GM18867 (cell line): ENCODE data around the gene IFNL2.
"Not testable (repeated sequence)": the region's sequence is repeated elsewhere in the genome, so short reads cannot be mapped to it uniquely, and the experiment has no call there.

Source experiments
- ATAC-seq: cut with Tn5 transposase; IDR thresholded peaks from one replicate; pipeline ENCODE4 v1.9.1; 2021; ENCODE audit warnings: mild to moderate bottlenecking, moderate library complexity; ENCODE audit not compliant: unreplicated experiment

IFNL2 gene

GRCh38 chr19:39252458-39252857 lies 15.7 kb upstream of the IFNL2 start:
- ATAC-seq = no peak

GRCh38 chr19:39253374-39254149 lies 14.6 kb upstream of the IFNL2 start:
- ATAC-seq = no peak

GRCh38 chr19:39254531-39255345 lies 13.5 kb upstream of the IFNL2 start:
- no peak for ATAC-seq

GRCh38 chr19:39257227-39257626 lies 11.0 kb upstream of the IFNL2 start:
- ATAC-seq = no peak

GRCh38 chr19:39261704-39262103 lies 6.5 kb upstream of the IFNL2 start:
- ATAC-seq = no peak

GRCh38 chr19:39262496-39262895 lies 5.7 kb upstream of the IFNL2 start:
- ATAC-seq = no peak

- ATAC-seq = no peak
Observed at GRCh38 chr19:39263912-39264305, 4.3 kb upstream of the IFNL2 start.

GRCh38 chr19:39264306-39265290 lies 3.6 kb upstream of the IFNL2 start:
- ATAC-seq = no peak

GRCh38 chr19:39265321-39265916 lies 2.8 kb upstream of the IFNL2 start:
- ATAC-seq = no peak

- not testable (repeated sequence) for ATAC-seq
Observed at GRCh38 chr19:39268531-39269223, 481 bp downstream of the IFNL2 start.

- not testable (repeated sequence) for ATAC-seq
Observed at GRCh38 chr19:39269369-39269768, 1.2 kb downstream of the IFNL2 start.

- ATAC-seq = no peak
Observed at GRCh38 chr19:39270036-39270871, 2.1 kb downstream of the IFNL2 start.

GRCh38 chr19:39273859-39274258 lies 5.7 kb downstream of the IFNL2 start:
- ATAC-seq = not testable (repeated sequence)

- ATAC-seq = no peak
Observed at GRCh38 chr19:39275578-39275977, 7.4 kb downstream of the IFNL2 start.

- no peak for ATAC-seq
Observed at GRCh38 chr19:39276740-39277139, 8.5 kb downstream of the IFNL2 start.

- no peak for ATAC-seq
Observed at GRCh38 chr19:39277598-39277997, 9.4 kb downstream of the IFNL2 start.

- no peak for ATAC-seq
Observed at GRCh38 chr19:39282021-39282420, 13.8 kb downstream of the IFNL2 start.

GRCh38 chr19:39284032-39284431 lies 15.8 kb downstream of the IFNL2 start:
- ATAC-seq = no peak

- no peak for ATAC-seq
Observed at GRCh38 chr19:39293394-39293793, 25.2 kb downstream of the IFNL2 start.
